Suprapubic skin (tissue), 4 donors: ENCODE measurements around the gene ELK4.

Experiments used
- CTCF ChIP-seq, 2 donors: fragments of 200-600 bp in 1 of 2; fragments of 450-650 bp in 1 of 2; sonication (generic) in 1 of 2; IDR thresholded peaks; one replicate each; pipeline ENCODE4 v1.5.1; 2016 to 2019; ENCODE audit warnings: antibody characterized with exemption in 2 of 2, mild to moderate bottlenecking in 1 of 2, moderate library complexity in 1 of 2
- EP300 ChIP-seq: sonication (generic); formaldehyde crosslinking; IDR thresholded peaks from one replicate; pipeline ENCODE4 v1.6.1; 2017; ENCODE audit warnings: antibody characterized with exemption
- POLR2A ChIP-seq, 2 donors: fragments of 450-650 bp; IDR thresholded peaks; one replicate each; pipeline ENCODE4 v1.6.1; 2017; ENCODE audit warnings: antibody characterized with exemption in 2 of 2, mild to moderate bottlenecking in 2 of 2, moderate library complexity in 2 of 2
- POLR2AphosphoS5 ChIP-seq, 3 donors: sonication (generic); formaldehyde crosslinking; IDR thresholded peaks; one replicate each; pipeline ENCODE4 v1.6.1; 2017; ENCODE audit warnings: antibody characterized with exemption in 3 of 3

GRCh38 chr1:205664399-205665017, 32.7 kb upstream of the ELK4 start:
- TF ChIP-seq CTCF (IDR thresholded peaks at IDR 0.05) (no peak), POLR2AphosphoS5 (IDR thresholded peaks at IDR 0.05) (no peak), POLR2A (IDR thresholded peaks at IDR 0.05) (no peak), EP300 (no peak)
